Calu3 (cell line): ENCODE results near the gene GABRA1. TPM values are rescaled to one million over a fixed set of nuclear protein-coding genes. Genes with fewer than 3 reads are reported as not detected.

Source experiments
- BruUV-seq: library from RNA; stranded (reverse); fragments of 400-500 nt; replicated peaks from 2 replicates; lab custom pipeline; 2021; lab: Mats Ljungman, UMichigan
- CTCF ChIA-PET: fragments of 300-600 bp; sonication (Branson Sonifier 250); formaldehyde crosslinking; loops from one replicate; lab custom pipeline; 2022; ENCODE audit warnings: antibody characterized with exemption; lab: Charles Lee
- DNase-seq: peaks from one replicate; pipeline ENCODE4 v3.0.0; 2022
- H3K27ac Mint-ChIP-seq: one replicate; pipeline ENCODE4 v1.8.0; 2022; ENCODE audit warnings: mixed read lengths; ENCODE audit not compliant: unreplicated experiment
- H3K27me3 Mint-ChIP-seq: one replicate; pipeline ENCODE4 v1.8.0; 2022; ENCODE audit warnings: mixed read lengths; ENCODE audit not compliant: unreplicated experiment
- H3K36me3 Mint-ChIP-seq: one replicate; pipeline ENCODE4 v1.8.0; 2022; ENCODE audit warnings: mild to moderate bottlenecking, moderate library complexity, mixed read lengths; ENCODE audit not compliant: insufficient read depth, unreplicated experiment
- H3K4me1 Mint-ChIP-seq: one replicate; pipeline ENCODE4 v1.8.0; 2022; ENCODE audit warnings: mild to moderate bottlenecking, low read depth, mixed read lengths; ENCODE audit not compliant: unreplicated experiment
- H3K4me3 Mint-ChIP-seq: one replicate; pipeline ENCODE4 v1.8.0; 2022; ENCODE audit warnings: mild to moderate bottlenecking, low read depth, moderate library complexity, mixed read lengths; ENCODE audit not compliant: unreplicated experiment
- H3K9me3 Mint-ChIP-seq: one replicate; pipeline ENCODE4 v1.8.0; 2022; ENCODE audit warnings: low read depth, mixed read lengths; ENCODE audit not compliant: unreplicated experiment
- CTCF ChIP-seq: fragments of 200-600 bp; IDR thresholded peaks from one replicate; pipeline ENCODE4 v1.8.0; 2022; ENCODE audit warnings: antibody characterized with exemption; ENCODE audit not compliant: unreplicated experiment
- intact Hi-C: fragments of 100-400 bp; cut with micrococcal nuclease; formaldehyde crosslinking; loops from one replicate; pipeline ENCODE4 v1.10.0; 2022; ENCODE audit not compliant: unreplicated experiment
- total RNA-seq: library from RNA; stranded (reverse); gene quantifications from 2 replicates; pipeline ENCODE4 v1.2.3, GENCODE V29; 2022

The GABRA1 gene
- total RNA-seq, 1 experiment from 2014 or later, result not detected

DNA sequence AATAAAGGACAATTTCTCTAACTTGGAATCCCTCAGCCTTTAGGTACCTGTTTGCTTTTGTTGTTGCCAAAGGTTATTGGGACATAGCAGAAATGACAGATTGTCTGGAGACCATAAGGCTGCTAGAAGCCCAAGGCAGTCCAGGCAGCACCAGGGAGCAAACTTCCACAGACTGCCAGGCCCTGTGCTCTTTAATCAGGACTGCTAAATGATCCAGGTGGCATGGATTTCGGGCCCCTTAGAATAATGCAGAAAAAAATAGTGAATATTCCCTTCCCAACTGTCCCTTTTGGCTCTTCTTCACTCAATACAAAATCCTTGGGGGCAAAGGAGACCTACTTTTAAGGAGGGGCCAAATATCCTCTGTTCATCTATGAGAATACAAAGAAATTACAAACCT lies 73.9 kb downstream of the GABRA1 start:
- CTCF ChIA-PET, result no interaction called here
- peaks cover 19% of the 10 kb centered on the region for H3K9me3 Mint-ChIP-seq
- TF ChIP-seq CTCF, result no peak
- no peaks in the 10 kb centered on the region for H3K36me3 Mint-ChIP-seq
- intact Hi-C loops, result no loop called here
- DNase-seq, result no peak
- BruUV-seq, result no TSS peak
- no peak overlapping the region for H3K4me3 Mint-ChIP-seq
- no peaks in the 10 kb centered on the region for H3K4me1 Mint-ChIP-seq
- no peak overlapping the region for H3K27ac Mint-ChIP-seq
- H3K27me3 Mint-ChIP-seq, result no peaks in the 10 kb centered on the region

DNA sequence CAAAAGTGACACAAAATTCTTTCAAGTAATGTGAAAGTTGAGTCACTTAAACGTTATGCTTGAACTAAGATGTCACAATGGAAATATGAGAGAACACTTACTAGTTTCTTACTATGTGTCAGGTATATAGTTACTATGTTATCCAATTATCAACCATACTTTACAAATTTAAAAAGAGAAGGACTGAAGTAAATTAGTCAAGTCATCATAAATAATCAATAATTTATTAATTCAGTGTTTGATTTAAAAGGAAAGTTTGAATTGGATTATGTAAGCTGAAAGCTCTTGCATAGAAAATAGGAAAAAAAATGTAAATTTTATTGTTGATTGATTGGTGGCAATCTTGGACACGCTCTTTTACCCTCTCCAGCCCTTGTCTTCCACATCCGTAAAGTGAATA lies 76.3 kb downstream of the GABRA1 start:
- CTCF ChIA-PET, result no interaction called here
- no peak overlapping the region for H3K4me3 Mint-ChIP-seq
- no peaks in the 10 kb centered on the region for H3K36me3 Mint-ChIP-seq
- no peak for DNase-seq
- intact Hi-C loops, result no loop called here
- TF ChIP-seq CTCF, result no peak
- H3K27ac Mint-ChIP-seq, result no peak overlapping the region
- H3K27me3 Mint-ChIP-seq, result no peaks in the 10 kb centered on the region
- BruUV-seq, result no TSS peak
- H3K9me3 Mint-ChIP-seq, result peaks cover 19% of the 10 kb centered on the region
- H3K4me1 Mint-ChIP-seq, result no peaks in the 10 kb centered on the region

GRCh38 chr5:161925960-161926359 lies 78.0 kb downstream of the GABRA1 start:
- Mint-ChIP-seq H3K9me3 (peaks cover 18% of the 10 kb centered on the region), H3K36me3 (no peaks in the 10 kb centered on the region), H3K4me3 (no peak overlapping the region), H3K4me1 (no peaks in the 10 kb centered on the region), H3K27me3 (no peaks in the 10 kb centered on the region), H3K27ac (no peak overlapping the region)
- intact Hi-C loops, result no loop called here
- CTCF ChIA-PET, result no interaction called here
- BruUV-seq, result no TSS peak
- DNase-seq, result no peak
- TF ChIP-seq CTCF, result no peak

DNA sequence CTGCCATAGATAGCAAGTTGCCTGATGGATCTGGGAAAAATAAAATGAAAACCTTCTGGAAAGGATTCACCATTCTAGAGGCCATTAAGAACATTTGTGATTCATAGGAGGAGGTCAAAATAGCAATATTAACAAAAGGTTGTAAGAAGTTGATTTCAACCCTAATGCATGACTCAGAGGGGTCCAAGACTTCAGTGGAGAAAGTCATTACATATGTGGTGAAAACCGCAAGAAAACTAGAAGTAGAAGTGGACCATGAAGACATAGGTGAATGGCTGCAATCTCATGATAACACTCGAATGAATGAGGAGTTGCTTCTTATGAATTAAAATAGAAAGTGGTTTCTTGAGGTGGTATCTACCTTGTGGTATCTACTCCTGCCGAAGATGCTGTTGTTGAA lies 86.6 kb downstream of the GABRA1 start:
- Mint-ChIP-seq H3K4me3 (no peak overlapping the region), H3K27ac (no peak overlapping the region), H3K9me3 (peaks cover 3% of the 10 kb centered on the region), H3K36me3 (no peaks in the 10 kb centered on the region), H3K4me1 (no peaks in the 10 kb centered on the region), H3K27me3 (no peaks in the 10 kb centered on the region)
- intact Hi-C loops, result no loop called here
- no TSS peak for BruUV-seq
- no peak for DNase-seq
- TF ChIP-seq CTCF, result no peak
- CTCF ChIA-PET, result no interaction called here
